Smooth muscle cell (in vitro differentiated cells): ENCODE data around the gene ZFAND3. TPM values are rescaled to one million over a fixed set of nuclear protein-coding genes. Genes with fewer than 3 reads are reported as not detected.

ENCODE experiments used
- DNase-seq: peaks from one replicate; lab custom pipeline; 2025; ENCODE audit not compliant: unreplicated experiment; lab: John Stamatoyannopoulos, UW
- H2AFZ ChIP-seq: fragments of 200-600 bp; sonication (generic); 2 replicates; pipeline ENCODE4 v1.6.0; 2016; ENCODE audit warnings: antibody characterized with exemption, low read depth, mild to moderate bottlenecking
- H3F3A ChIP-seq: fragments of 200-600 bp; sonication (generic); 2 replicates; pipeline ENCODE4 v1.6.0; 2017; ENCODE audit warnings: antibody characterized with exemption, low read depth
- H3K27ac ChIP-seq: fragments of 200-600 bp; sonication (generic); 2 replicates; pipeline ENCODE4 v1.5.1; 2016; ENCODE audit warnings: low read depth, mild to moderate bottlenecking
- H3K27me3 ChIP-seq: fragments of 200-600 bp; sonication (generic); 2 replicates; pipeline ENCODE4 v1.6.1; 2016; ENCODE audit warnings: low read depth, mild to moderate bottlenecking
- H3K36me3 ChIP-seq: fragments of 200-600 bp; sonication (generic); 2 replicates; pipeline ENCODE4 v1.5.1; 2016; ENCODE audit warnings: low read depth
- H3K4me1 ChIP-seq: fragments of 200-600 bp; sonication (generic); 2 replicates; pipeline ENCODE4 v1.5.1; 2016; ENCODE audit warnings: low read depth
- H3K4me2 ChIP-seq: fragments of 200-600 bp; sonication (generic); 2 replicates; pipeline ENCODE4 v1.6.0; 2016; ENCODE audit warnings: mild to moderate bottlenecking
- H3K4me3 ChIP-seq: fragments of 200-600 bp; sonication (generic); 2 replicates; pipeline ENCODE4 v1.5.1; 2016; ENCODE audit warnings: mild to moderate bottlenecking
- H3K79me2 ChIP-seq: fragments of 200-600 bp; sonication (generic); 2 replicates; pipeline ENCODE4 v1.6.0; 2016; ENCODE audit warnings: low read depth, mild to moderate bottlenecking
- H3K9ac ChIP-seq: fragments of 200-600 bp; sonication (generic); 2 replicates; pipeline ENCODE4 v1.6.0; 2016; ENCODE audit warnings: low read depth
- H3K9me3 ChIP-seq: fragments of 200-600 bp; sonication (generic); replicated peaks from 2 replicates; pipeline ENCODE4 v1.5.1; 2016; ENCODE audit warnings: low read depth
- H4K20me1 ChIP-seq: fragments of 200-600 bp; sonication (generic); 2 replicates; pipeline ENCODE4 v1.6.0; 2016; ENCODE audit warnings: low read depth
- WGBS: methylation state at CpG from one replicate; pipeline ENCODE4 v1.1.7; 2016; ENCODE audit warnings: low lambda C conversion rate; 5-methylcytosine and 5-hydroxymethylcytosine counted together
- polyA plus RNA-seq: library from polyadenylated mRNA; unstranded; fragments of >200 nt; fragmentation: Nextera tagmentation; extraction: Ambion mirVana; gene quantifications from 2 replicates; pipeline ENCODE4 v1.2.1, GENCODE V29; 2016
- total RNA-seq: library from RNA; depleted of rRNA; stranded (reverse); fragments of >200 nt; gene quantifications from 2 replicates; pipeline ENCODE4 v1.2.3, GENCODE V29; 2014
- TF ChIP-seq, protein P1 (sequence below): fragments of 200-600 bp; sonication (generic); IDR thresholded peaks from 2 replicates; pipeline ENCODE4 v1.5.1; 2017; ENCODE audit warnings: borderline replicate concordance, mild to moderate bottlenecking, antibody characterized with exemption; ENCODE audit not compliant: insufficient read depth, poor library complexity, severe bottlenecking

Gene ZFAND3
- total and polyA plus RNA-seq, 2 experiments from 2014 or later = 27.6 to 40.5 TPM

DNA sequence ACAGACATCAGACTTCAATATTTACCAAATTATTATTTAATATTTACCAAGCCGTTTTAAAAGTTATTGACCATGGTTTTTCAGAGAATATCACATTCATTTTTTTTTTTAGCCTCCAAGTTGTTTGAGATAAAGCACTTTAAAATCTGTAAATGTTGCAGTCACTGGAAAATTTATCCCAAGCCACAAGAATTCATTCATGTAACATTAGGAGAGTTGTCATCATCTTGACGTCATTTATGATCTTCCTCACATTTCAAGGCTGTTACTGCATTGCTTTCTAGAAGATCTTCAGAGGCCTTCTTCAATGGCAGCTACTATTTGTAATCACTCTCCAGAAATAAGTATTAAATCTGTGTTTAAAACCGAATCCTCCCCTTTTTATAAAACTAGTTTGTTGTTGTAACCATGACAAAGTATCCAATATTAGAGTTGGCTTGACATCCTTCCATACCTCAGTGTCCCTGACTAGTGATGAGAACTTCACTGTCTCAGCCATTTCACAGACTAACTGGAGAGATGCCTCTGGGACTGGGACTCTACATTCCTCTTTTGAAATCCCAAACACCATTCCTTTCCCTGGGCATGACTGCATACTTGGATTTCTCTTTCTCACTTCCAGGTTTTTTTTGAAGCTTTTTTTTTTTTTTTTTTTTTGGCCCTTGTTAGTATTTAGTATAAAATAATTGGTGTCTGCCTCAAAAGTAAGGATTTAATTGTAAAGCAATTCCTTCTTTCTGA, 100.1 kb downstream of the ZFAND3 start:
- Histone ChIP-seq H3K9ac (peak overlapping the region; percentile 44), H3K4me2 (peak overlapping the region; percentile 2)
- WGBS = 66% methylated on average over 3 of the region's 3 CpGs

DNA sequence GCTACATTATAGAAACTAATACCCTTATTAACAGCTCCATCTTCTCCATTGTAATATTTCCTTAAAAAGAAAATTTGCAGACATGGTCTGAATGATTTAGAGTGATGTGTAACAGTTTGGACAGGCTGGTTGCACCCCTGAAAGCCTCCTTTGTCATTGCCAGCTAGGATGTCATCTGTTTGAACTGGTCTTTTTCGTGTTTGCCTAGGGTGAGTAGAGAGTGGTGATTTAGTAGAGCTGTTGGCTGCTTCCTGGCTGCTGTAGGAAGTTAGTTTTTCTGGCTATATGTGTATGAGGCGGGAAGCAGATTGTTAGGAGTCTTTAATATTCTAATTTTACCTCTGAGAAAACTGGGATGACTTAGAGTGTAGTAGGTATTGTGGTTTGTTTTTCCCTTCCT, 101.1 kb downstream of the ZFAND3 start:
- Histone ChIP-seq H3K27ac (peak overlapping the region; percentile 62), H4K20me1 (peaks cover 99% of the 10 kb centered on the region), H3K36me3 (no peaks in the 10 kb centered on the region), H3K27me3 (no peaks in the 10 kb centered on the region), H3K9ac (no peak overlapping the region), H3K4me2 (no peak overlapping the region), H3K79me2 (peaks cover 99% of the 10 kb centered on the region), H3K4me3 (no peak overlapping the region), H3F3A (no peaks in the 10 kb centered on the region), H3K9me3 (no peaks in the 10 kb centered on the region), H3K4me1 (peaks cover 5% of the 10 kb centered on the region), H2AFZ (no peak overlapping the region)
- WGBS = 71% methylated on average over 2 of the region's 2 CpGs
- DNase-seq = no peak
- TF ChIP-seq, protein P1, sequence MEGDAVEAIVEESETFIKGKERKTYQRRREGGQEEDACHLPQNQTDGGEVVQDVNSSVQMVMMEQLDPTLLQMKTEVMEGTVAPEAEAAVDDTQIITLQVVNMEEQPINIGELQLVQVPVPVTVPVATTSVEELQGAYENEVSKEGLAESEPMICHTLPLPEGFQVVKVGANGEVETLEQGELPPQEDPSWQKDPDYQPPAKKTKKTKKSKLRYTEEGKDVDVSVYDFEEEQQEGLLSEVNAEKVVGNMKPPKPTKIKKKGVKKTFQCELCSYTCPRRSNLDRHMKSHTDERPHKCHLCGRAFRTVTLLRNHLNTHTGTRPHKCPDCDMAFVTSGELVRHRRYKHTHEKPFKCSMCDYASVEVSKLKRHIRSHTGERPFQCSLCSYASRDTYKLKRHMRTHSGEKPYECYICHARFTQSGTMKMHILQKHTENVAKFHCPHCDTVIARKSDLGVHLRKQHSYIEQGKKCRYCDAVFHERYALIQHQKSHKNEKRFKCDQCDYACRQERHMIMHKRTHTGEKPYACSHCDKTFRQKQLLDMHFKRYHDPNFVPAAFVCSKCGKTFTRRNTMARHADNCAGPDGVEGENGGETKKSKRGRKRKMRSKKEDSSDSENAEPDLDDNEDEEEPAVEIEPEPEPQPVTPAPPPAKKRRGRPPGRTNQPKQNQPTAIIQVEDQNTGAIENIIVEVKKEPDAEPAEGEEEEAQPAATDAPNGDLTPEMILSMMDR = no peak

More for the DNA sequence above, 100.1 kb downstream of the ZFAND3 start:
- Histone ChIP-seq H2AFZ (no peak overlapping the region), H3K36me3 (no peaks in the 10 kb centered on the region), H4K20me1 (peaks cover 99% of the 10 kb centered on the region), H3F3A (no peaks in the 10 kb centered on the region), H3K4me1 (peaks cover 5% of the 10 kb centered on the region), H3K9me3 (no peaks in the 10 kb centered on the region), H3K4me3 (no peak overlapping the region), H3K79me2 (peaks cover 100% of the 10 kb centered on the region), H3K27ac (peak overlapping the region; percentile 62), H3K27me3 (no peaks in the 10 kb centered on the region)
- TF ChIP-seq, protein P1 = no peak
- DNase-seq = no peak

DNA sequence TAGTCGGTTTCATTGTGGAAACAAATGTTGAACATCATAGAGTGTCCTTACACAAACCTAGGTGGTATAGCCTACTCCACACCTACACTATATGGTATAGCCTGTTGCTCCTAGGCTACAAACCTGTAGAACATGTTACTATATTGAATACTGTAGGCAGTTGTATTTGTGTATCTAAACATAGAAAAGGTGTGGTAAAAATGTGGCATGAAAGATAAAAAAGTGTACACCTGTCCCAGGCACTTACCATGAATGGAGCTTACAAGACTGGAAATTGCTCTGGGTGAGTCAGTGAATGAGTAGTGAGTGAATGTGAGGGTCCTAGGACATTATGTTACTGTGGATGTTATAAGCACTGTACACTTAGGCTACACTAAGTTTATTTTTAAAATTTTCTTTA, 103.0 kb downstream of the ZFAND3 start:
- 100% methylated on average over 1 of the region's 1 CpG for WGBS
- peaks cover 99% of the 10 kb centered on the region for H3K79me2 ChIP-seq
- H3K9ac ChIP-seq = no peak overlapping the region
- no peak overlapping the region for H3K4me2 ChIP-seq
- no peak overlapping the region for H3K4me3 ChIP-seq
- H2AFZ ChIP-seq = no peak overlapping the region
- no peaks in the 10 kb centered on the region for H3K9me3 ChIP-seq
- no peak overlapping the region for H3K27ac ChIP-seq
- H3K27me3 ChIP-seq = no peaks in the 10 kb centered on the region
- TF ChIP-seq, protein P1 = no peak
- no peaks in the 10 kb centered on the region for H3F3A ChIP-seq
- H4K20me1 ChIP-seq = peaks cover 100% of the 10 kb centered on the region
- no peaks in the 10 kb centered on the region for H3K36me3 ChIP-seq
- DNase-seq = no peak
- peaks cover 6% of the 10 kb centered on the region for H3K4me1 ChIP-seq

DNA sequence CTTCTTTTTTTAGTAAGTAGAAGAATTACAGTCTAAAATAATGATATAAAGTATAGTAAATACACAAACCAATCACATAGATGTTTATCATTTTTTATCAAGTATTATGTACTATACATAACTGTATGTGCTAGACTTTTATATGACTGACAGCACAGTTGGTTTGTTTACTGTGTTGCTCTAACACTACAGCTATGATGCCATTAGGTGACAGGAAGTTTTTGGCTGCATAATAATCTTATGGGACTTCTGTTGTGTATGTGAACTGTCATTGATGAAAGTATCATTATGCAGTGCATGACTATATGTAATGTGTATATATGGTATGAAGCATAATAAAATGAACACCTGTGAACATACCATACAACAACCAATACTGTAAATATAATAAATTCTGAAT, 104.0 kb downstream of the ZFAND3 start:
- Histone ChIP-seq H3K4me3 (no peak overlapping the region), H3K4me2 (no peak overlapping the region), H3K27me3 (no peaks in the 10 kb centered on the region), H3K4me1 (peaks cover 11% of the 10 kb centered on the region), H3F3A (no peaks in the 10 kb centered on the region), H3K9ac (no peak overlapping the region), H3K27ac (no peak overlapping the region), H3K79me2 (peaks cover 99% of the 10 kb centered on the region), H2AFZ (no peak overlapping the region), H3K36me3 (no peaks in the 10 kb centered on the region), H4K20me1 (peaks cover 100% of the 10 kb centered on the region), H3K9me3 (no peaks in the 10 kb centered on the region)
- TF ChIP-seq, protein P1 = no peak
- no peak for DNase-seq
